GM18502 (cell line): ENCODE results near the gene COQ10A.
"Not testable (repeated sequence)": the region's sequence is repeated elsewhere in the genome, so short reads cannot be mapped to it uniquely, and the experiment has no call there.

ENCODE experiments used
- ATAC-seq: cut with Tn5 transposase; IDR thresholded peaks from one replicate; pipeline ENCODE4 v1.9.1; 2021; ENCODE audit warnings: mild to moderate bottlenecking; ENCODE audit not compliant: unreplicated experiment, poor library complexity

Gene COQ10A

DNA sequence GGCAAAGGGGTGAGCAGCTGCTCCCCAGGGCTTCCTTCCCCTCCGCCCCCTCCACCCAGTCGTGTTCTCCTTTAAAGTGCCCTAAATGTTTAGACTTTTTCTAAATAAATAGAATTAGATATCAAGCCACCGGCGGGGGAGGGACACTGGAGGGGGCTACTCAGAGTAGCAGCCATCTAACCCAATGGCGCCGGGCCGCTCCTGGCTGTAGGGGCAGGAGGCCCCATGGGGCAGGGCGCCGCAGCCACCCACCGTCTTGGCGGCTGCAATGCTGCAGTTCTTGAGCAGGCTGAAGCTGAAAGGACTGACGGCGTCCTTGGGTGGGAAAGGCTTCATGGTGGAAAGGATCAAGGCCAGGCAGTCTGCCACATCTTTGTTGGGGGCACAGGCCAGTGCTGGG lies 23.8 kb upstream of the COQ10A start:
- no peak for ATAC-seq

DNA sequence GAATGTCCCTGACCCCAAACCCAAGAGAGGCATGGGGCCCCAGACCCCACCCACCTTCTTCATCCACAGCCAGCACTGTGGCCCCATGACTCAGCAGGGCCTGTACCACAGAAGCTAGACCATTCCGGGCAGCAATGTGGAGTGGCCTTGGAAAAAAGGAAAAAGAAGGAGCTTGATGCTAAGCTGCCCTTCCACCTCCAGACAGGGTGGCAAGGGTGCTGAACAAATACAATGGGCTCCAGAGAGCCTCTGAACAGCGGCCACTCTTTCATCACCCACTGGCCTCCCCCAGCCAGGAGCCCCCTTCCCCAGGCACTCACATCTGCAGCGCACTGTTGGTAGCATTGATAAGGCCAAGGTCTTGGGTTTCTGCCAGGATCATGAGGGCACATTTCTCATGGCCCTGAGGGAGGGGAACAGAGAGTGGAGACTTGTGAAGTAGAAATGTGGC lies 23.0 kb upstream of the COQ10A start:
- ATAC-seq = no peak

- no peak for ATAC-seq
These were observed 22.2 kb upstream of the COQ10A start for GRCh38 chr12:56244494-56244893.

GRCh38 chr12:56247923-56248322 lies 18.8 kb upstream of the COQ10A start:
- no peak for ATAC-seq

DNA sequence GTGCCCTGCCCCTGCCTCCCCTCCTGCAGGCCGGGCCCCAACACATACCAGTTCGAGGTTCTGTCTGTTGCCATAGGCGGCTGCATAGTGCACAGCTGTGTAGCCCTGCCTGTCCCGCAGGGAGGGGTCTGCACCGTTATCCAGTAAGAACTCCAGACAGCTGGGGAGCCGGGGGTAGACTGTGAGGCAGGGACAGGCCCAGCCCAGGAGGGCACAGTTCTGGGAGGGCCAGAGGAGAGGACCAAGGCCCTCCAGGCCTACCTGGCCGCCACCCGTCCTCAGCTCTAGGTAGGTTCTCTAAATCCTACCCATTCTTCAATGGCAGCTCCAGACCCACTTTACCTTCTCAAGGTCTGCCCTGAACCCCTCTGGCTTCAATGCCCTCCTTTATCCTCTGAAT lies 18.0 kb upstream of the COQ10A start:
- ATAC-seq = no peak

- no peak for ATAC-seq
These were observed 14.1 kb upstream of the COQ10A start for GRCh38 chr12:56252649-56253048.

GRCh38 chr12:56253091-56253490 lies 13.7 kb upstream of the COQ10A start:
- no peak for ATAC-seq

- no peak for ATAC-seq
These were observed 11.1 kb upstream of the COQ10A start for GRCh38 chr12:56255671-56256070.

DNA sequence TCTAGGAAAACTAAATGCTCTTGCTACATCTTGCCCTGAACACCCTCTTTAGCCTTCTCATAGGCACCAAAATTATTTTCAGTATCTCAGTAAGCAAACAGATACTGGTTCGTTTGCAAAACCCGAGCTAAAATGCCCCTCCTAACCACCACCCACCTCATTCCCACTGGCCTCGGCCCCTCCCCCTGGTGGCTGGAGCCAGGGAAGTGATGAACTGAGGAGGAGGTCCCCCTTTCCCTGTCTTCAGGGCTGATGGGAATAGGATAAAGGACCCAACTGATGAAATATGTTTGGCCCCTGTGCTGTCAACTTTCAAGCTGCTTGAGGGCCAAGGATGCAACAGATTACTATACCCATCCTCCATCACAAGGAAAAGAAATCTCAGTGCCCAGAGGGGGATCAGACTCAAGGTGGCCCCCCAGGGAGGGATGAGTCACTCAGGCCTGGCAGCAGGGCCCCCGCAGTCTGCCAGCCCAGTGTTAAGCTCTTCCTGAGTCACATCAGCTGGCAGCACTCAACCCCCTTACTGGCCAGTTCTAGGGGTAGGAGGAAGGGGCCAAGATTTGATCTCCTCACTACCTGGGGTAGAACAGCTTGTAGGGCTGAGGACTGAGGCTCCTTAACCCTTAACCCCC lies 10.3 kb upstream of the COQ10A start:
- ATAC-seq = no peak

- ATAC-seq = no peak
These were observed 9.7 kb upstream of the COQ10A start for GRCh38 chr12:56257071-56257470.

GRCh38 chr12:56257491-56258067 lies 9.2 kb upstream of the COQ10A start:
- no peak for ATAC-seq

- peak; percentile 90 for ATAC-seq
These were observed 8.5 kb upstream of the COQ10A start, which contains the start of gene ANKRD52 for GRCh38 chr12:56258068-56258819. ANKRD52 (minus strand) TSS chr12:56258384; CDS start chr12:56258269, 115 bp downstream.

- ATAC-seq = no peak
These were observed 7.9 kb upstream of the COQ10A start for GRCh38 chr12:56258820-56259183.

DNA sequence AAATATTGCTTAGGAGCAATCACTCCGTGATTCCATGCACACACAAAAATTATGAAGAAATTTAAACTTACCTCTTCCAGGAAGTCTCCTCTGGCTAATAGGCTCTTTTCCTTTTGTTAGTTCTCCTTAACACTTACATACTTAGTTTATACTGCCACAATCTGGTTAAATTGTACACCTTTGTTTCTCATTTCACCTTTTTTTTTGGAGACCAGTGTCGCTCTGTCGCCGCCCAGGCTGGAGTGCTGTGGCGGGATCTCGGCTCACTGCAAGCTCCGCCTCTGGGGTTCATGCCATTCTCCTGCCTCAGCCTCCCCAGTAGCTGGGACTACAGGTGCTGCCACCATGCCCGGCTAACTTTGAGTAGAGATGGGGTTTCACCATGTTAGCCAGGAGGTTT lies 6.4 kb upstream of the COQ10A start:
- no peak for ATAC-seq

- ATAC-seq = no peak
These were observed 5.8 kb upstream of the COQ10A start for GRCh38 chr12:56260921-56261320.

- ATAC-seq = no peak
These were observed 5.1 kb upstream of the COQ10A start for GRCh38 chr12:56261503-56262232.

DNA sequence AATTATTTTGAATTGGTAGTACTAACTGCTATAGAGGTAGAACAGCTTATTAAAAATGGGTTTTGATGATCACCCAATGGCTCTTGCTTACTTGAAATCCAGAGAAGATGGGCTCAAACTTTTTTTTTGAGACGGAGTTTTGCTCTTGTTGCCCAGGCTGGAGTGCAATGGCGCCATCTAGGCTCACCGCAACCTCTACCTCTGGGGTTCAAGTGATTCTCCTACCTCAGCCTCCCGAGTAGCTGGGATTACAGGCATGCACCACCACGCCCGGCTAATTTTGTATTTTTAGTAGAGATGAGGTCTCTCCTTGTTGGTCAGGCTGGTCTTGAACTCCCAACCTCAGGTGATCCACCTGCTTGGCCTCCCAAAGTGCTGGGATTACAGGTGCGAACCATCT lies 3.8 kb upstream of the COQ10A start:
- ATAC-seq = not testable (repeated sequence)

GRCh38 chr12:56266068-56266692 lies 562 bp upstream of the COQ10A start:
- ATAC-seq = not testable (repeated sequence)

GRCh38 chr12:56267443-56268071 lies 815 bp downstream of the COQ10A start:
- ATAC-seq = peak; percentile 7

GRCh38 chr12:56271031-56271430 lies 4.3 kb downstream of the COQ10A start:
- no peak for ATAC-seq
